ENCODE measurements around the gene POGLUT3.

Gene POGLUT3

GRCh38 chr11:108498046-108498815, at the start of gene POGLUT3:
Gene POGLUT3 (minus strand): TSS chr11:108498384. CDS start chr11:108498366, 18 bp downstream.
- H3K36me3 ChIP-seq (ENCODE audit: insufficient read depth, low read length) = no peaks in the 10 kb centered on the region
- no peaks in the 10 kb centered on the region for H3K9me3 ChIP-seq (ENCODE audit: low read length)
- peaks cover 7% of the 10 kb centered on the region for H3K4me1 ChIP-seq (ENCODE audit: insufficient read depth, low read length)
- peak within 1 kb of the TSS; percentile 64 for H3K4me3 ChIP-seq (ENCODE audit: low read length)
- no peaks in the 10 kb centered on the region for H3K27me3 ChIP-seq (ENCODE audit: insufficient read depth, low read length)
- peak within 1 kb of the TSS; percentile 98 for H2AFZ ChIP-seq (ENCODE audit: low read depth, low read length)

- Histone ChIP-seq H3K27me3 (ENCODE audit: insufficient read depth, low read length) (no peaks in the 10 kb centered on the region), H3K4me3 (ENCODE audit: low read length) (no peak overlapping the region), H3K36me3 (ENCODE audit: insufficient read depth, low read length) (no peaks in the 10 kb centered on the region), H3K4me1 (ENCODE audit: insufficient read depth, low read length) (no peaks in the 10 kb centered on the region), H3K9me3 (ENCODE audit: low read length) (no peaks in the 10 kb centered on the region), H2AFZ (ENCODE audit: low read depth, low read length) (no peak overlapping the region)
These were observed 47.8 kb upstream of the POGLUT3 start for GRCh38 chr11:108545909-108546501.

GRCh38 chr11:108543316-108543964, 45.3 kb upstream of the POGLUT3 start:
- no peaks in the 10 kb centered on the region for H3K9me3 ChIP-seq (ENCODE audit: low read length)
- H2AFZ ChIP-seq (ENCODE audit: low read depth, low read length) = no peak overlapping the region
- H3K4me3 ChIP-seq (ENCODE audit: low read length) = no peak overlapping the region
- H3K27me3 ChIP-seq (ENCODE audit: insufficient read depth, low read length) = no peaks in the 10 kb centered on the region
- no peaks in the 10 kb centered on the region for H3K36me3 ChIP-seq (ENCODE audit: insufficient read depth, low read length)
- no peaks in the 10 kb centered on the region for H3K4me1 ChIP-seq (ENCODE audit: insufficient read depth, low read length)

- H3K4me1 ChIP-seq (ENCODE audit: insufficient read depth, low read length) = peaks cover 6% of the 10 kb centered on the region
- H3K27me3 ChIP-seq (ENCODE audit: insufficient read depth, low read length) = no peaks in the 10 kb centered on the region
- no peak overlapping the region for H3K4me3 ChIP-seq (ENCODE audit: low read length)
- no peaks in the 10 kb centered on the region for H3K36me3 ChIP-seq (ENCODE audit: insufficient read depth, low read length)
- no peak overlapping the region for H2AFZ ChIP-seq (ENCODE audit: low read depth, low read length)
- no peaks in the 10 kb centered on the region for H3K9me3 ChIP-seq (ENCODE audit: low read length)
These were observed 43.3 kb upstream of the POGLUT3 start for GRCh38 chr11:108541531-108541930.

GRCh38 chr11:108538502-108538901, 40.3 kb upstream of the POGLUT3 start:
- Histone ChIP-seq H3K27me3 (ENCODE audit: insufficient read depth, low read length) (no peaks in the 10 kb centered on the region), H3K36me3 (ENCODE audit: insufficient read depth, low read length) (no peaks in the 10 kb centered on the region), H3K9me3 (ENCODE audit: low read length) (no peaks in the 10 kb centered on the region), H3K4me3 (ENCODE audit: low read length) (no peak overlapping the region), H3K4me1 (ENCODE audit: insufficient read depth, low read length) (peaks cover 6% of the 10 kb centered on the region), H2AFZ (ENCODE audit: low read depth, low read length) (no peak overlapping the region)

GRCh38 chr11:108538022-108538424, 39.8 kb upstream of the POGLUT3 start:
- H3K9me3 ChIP-seq (ENCODE audit: low read length) = no peaks in the 10 kb centered on the region

GRCh38 chr11:108536783-108537182, 38.6 kb upstream of the POGLUT3 start:
- no peak overlapping the region for H3K4me3 ChIP-seq (ENCODE audit: low read length)

More at GRCh38 chr11:108538022-108538424, 39.8 kb upstream of the POGLUT3 start:
- Histone ChIP-seq H3K4me3 (ENCODE audit: low read length) (no peak overlapping the region), H3K27me3 (ENCODE audit: insufficient read depth, low read length) (no peaks in the 10 kb centered on the region), H3K4me1 (ENCODE audit: insufficient read depth, low read length) (peaks cover 6% of the 10 kb centered on the region), H2AFZ (ENCODE audit: low read depth, low read length) (no peak overlapping the region), H3K36me3 (ENCODE audit: insufficient read depth, low read length) (no peaks in the 10 kb centered on the region)

GRCh38 chr11:108535384-108535955, 37.3 kb upstream of the POGLUT3 start:
- no peak overlapping the region for H3K4me3 ChIP-seq (ENCODE audit: low read length)
- H3K27me3 ChIP-seq (ENCODE audit: insufficient read depth, low read length) = no peaks in the 10 kb centered on the region
- H2AFZ ChIP-seq (ENCODE audit: low read depth, low read length) = no peak overlapping the region
- H3K4me1 ChIP-seq (ENCODE audit: insufficient read depth, low read length) = peaks cover 6% of the 10 kb centered on the region
- no peaks in the 10 kb centered on the region for H3K9me3 ChIP-seq (ENCODE audit: low read length)
- H3K36me3 ChIP-seq (ENCODE audit: insufficient read depth, low read length) = no peaks in the 10 kb centered on the region

More at GRCh38 chr11:108536783-108537182, 38.6 kb upstream of the POGLUT3 start:
- H3K36me3 ChIP-seq (ENCODE audit: insufficient read depth, low read length) = no peaks in the 10 kb centered on the region
- no peaks in the 10 kb centered on the region for H3K9me3 ChIP-seq (ENCODE audit: low read length)
- H3K4me1 ChIP-seq (ENCODE audit: insufficient read depth, low read length) = peaks cover 6% of the 10 kb centered on the region
- no peaks in the 10 kb centered on the region for H3K27me3 ChIP-seq (ENCODE audit: insufficient read depth, low read length)
- H2AFZ ChIP-seq (ENCODE audit: low read depth, low read length) = no peak overlapping the region

GRCh38 chr11:108534274-108534882, 36.2 kb upstream of the POGLUT3 start:
- Histone ChIP-seq H3K4me3 (ENCODE audit: low read length) (no peak overlapping the region), H3K27me3 (ENCODE audit: insufficient read depth, low read length) (no peaks in the 10 kb centered on the region), H3K9me3 (ENCODE audit: low read length) (no peaks in the 10 kb centered on the region), H2AFZ (ENCODE audit: low read depth, low read length) (no peak overlapping the region), H3K4me1 (ENCODE audit: insufficient read depth, low read length) (peaks cover 6% of the 10 kb centered on the region), H3K36me3 (ENCODE audit: insufficient read depth, low read length) (no peaks in the 10 kb centered on the region)

- Histone ChIP-seq H3K36me3 (ENCODE audit: insufficient read depth, low read length) (no peaks in the 10 kb centered on the region), H3K4me1 (ENCODE audit: insufficient read depth, low read length) (no peaks in the 10 kb centered on the region), H3K4me3 (ENCODE audit: low read length) (no peak overlapping the region), H3K27me3 (ENCODE audit: insufficient read depth, low read length) (no peaks in the 10 kb centered on the region), H2AFZ (ENCODE audit: low read depth, low read length) (no peak overlapping the region), H3K9me3 (ENCODE audit: low read length) (no peaks in the 10 kb centered on the region)
These were observed 32.2 kb upstream of the POGLUT3 start for GRCh38 chr11:108530426-108530825.

- Histone ChIP-seq H3K9me3 (ENCODE audit: low read length) (no peaks in the 10 kb centered on the region), H3K27me3 (ENCODE audit: insufficient read depth, low read length) (no peaks in the 10 kb centered on the region), H2AFZ (ENCODE audit: low read depth, low read length) (no peak overlapping the region), H3K4me1 (ENCODE audit: insufficient read depth, low read length) (no peaks in the 10 kb centered on the region), H3K36me3 (ENCODE audit: insufficient read depth, low read length) (no peaks in the 10 kb centered on the region), H3K4me3 (ENCODE audit: low read length) (no peak overlapping the region)
These were observed 29.2 kb upstream of the POGLUT3 start for GRCh38 chr11:108527382-108527781.

- Histone ChIP-seq H3K27me3 (ENCODE audit: insufficient read depth, low read length) (no peaks in the 10 kb centered on the region), H2AFZ (ENCODE audit: low read depth, low read length) (no peak overlapping the region), H3K9me3 (ENCODE audit: low read length) (no peaks in the 10 kb centered on the region), H3K4me1 (ENCODE audit: insufficient read depth, low read length) (no peaks in the 10 kb centered on the region), H3K4me3 (ENCODE audit: low read length) (no peak overlapping the region), H3K36me3 (ENCODE audit: insufficient read depth, low read length) (no peaks in the 10 kb centered on the region)
These were observed 27.0 kb upstream of the POGLUT3 start for GRCh38 chr11:108525161-108525560.

GRCh38 chr11:108524422-108524821, 26.2 kb upstream of the POGLUT3 start:
- H3K4me3 ChIP-seq (ENCODE audit: low read length) = no peak overlapping the region
- no peaks in the 10 kb centered on the region for H3K9me3 ChIP-seq (ENCODE audit: low read length)
- no peaks in the 10 kb centered on the region for H3K4me1 ChIP-seq (ENCODE audit: insufficient read depth, low read length)
- no peak overlapping the region for H2AFZ ChIP-seq (ENCODE audit: low read depth, low read length)
- no peaks in the 10 kb centered on the region for H3K36me3 ChIP-seq (ENCODE audit: insufficient read depth, low read length)
- no peaks in the 10 kb centered on the region for H3K27me3 ChIP-seq (ENCODE audit: insufficient read depth, low read length)
